ENCODE data around the gene CLEC17A. TPM values are rescaled to one million over a fixed set of nuclear protein-coding genes. Genes with fewer than 3 reads are reported as not detected.

Gene CLEC17A
- total and polyA plus RNA-seq, 2 of the 8 experiments (the other 6 are each of a cell fraction or from before 2014, with no cell fraction given): not detected

- Histone ChIP-seq H4K20me1 (replicated peaks in 1 of 2; ENCODE audit: control insufficient read depth in 1 of 2, insufficient read depth in 2 of 2, low read length in 2 of 2) (no peaks in the 10 kb centered on the region), H3K56ac (replicated peaks; ENCODE audit: insufficient read length, low read depth, low read length) (no peak overlapping the region), H2BK12ac (ENCODE audit: low read depth, low read length) (no peak overlapping the region), H4K5ac (ENCODE audit: insufficient read length, low read depth, low read length) (no peak overlapping the region), H3K9me3 (ENCODE audit: insufficient read depth in 2 of 2, low read depth in 1 of 2, low read length in 1 of 2) (peaks cover 37 to 52% of the 10 kb centered on the region in 2 experiments), H3K23me2 (ENCODE audit: low read depth, low read length) (no peaks in the 10 kb centered on the region), H3K23ac (ENCODE audit: insufficient read length) (no peak overlapping the region), H3K4me1 (replicated peaks in 1 of 4; ENCODE audit: control insufficient read depth in 3 of 4, insufficient read depth in 4 of 4, low read length in 3 of 4) (no peaks in the 10 kb centered on the region), H3K18ac (ENCODE audit: extremely low read depth, low read length) (no peak overlapping the region), H3K27ac (ENCODE audit: low read depth, low read length) (no peak overlapping the region), H3K4me3 (ENCODE audit: extremely low read depth in 1 of 4, insufficient read depth in 2 of 4, low read depth in 3 of 4, low read length in 4 of 4) (no peak overlapping the region), H4K91ac (replicated peaks; ENCODE audit: insufficient read length, low read length) (no peak overlapping the region), H2AFZ (ENCODE audit: low read length) (no peak overlapping the region), H2BK15ac (ENCODE audit: low read length) (no peak overlapping the region), H3K9ac (replicated peaks in 1 of 4; ENCODE audit: extremely low read depth in 1 of 4, low read depth in 3 of 4, low read length in 3 of 4) (no peak overlapping the region), H3K79me1 (ENCODE audit: low read depth, low read length) (no peaks in the 10 kb centered on the region), H3K4ac (replicated peaks; ENCODE audit: insufficient read length, low read depth, low read length) (no peak overlapping the region), H3K4me2 (ENCODE audit: insufficient read depth in 1 of 2, low read depth in 2 of 2, low read length in 2 of 2) (no peak overlapping the region), H4K8ac (ENCODE audit: extremely low read depth, insufficient read depth, low read length) (no peak overlapping the region), H2AK5ac (ENCODE audit: low read depth, low read length) (no peak overlapping the region), H2BK20ac (ENCODE audit: low read length) (no peak overlapping the region), H3K36me3 (ENCODE audit: control insufficient read depth in 2 of 4, insufficient read depth in 4 of 4, low read length in 3 of 4) (no peaks in the 10 kb centered on the region), H3K27me3 (replicated peaks in 1 of 4; ENCODE audit: control insufficient read depth in 3 of 4, extremely low read depth in 1 of 4, insufficient read depth in 3 of 4, low read length in 3 of 4) (no peaks in the 10 kb centered on the region), H2BK120ac (replicated peaks; ENCODE audit: low read depth, low read length) (no peak overlapping the region), H3K14ac (ENCODE audit: insufficient read length) (no peak overlapping the region), H2BK5ac (ENCODE audit: low read depth, low read length) (no peak overlapping the region), H3K79me2 (ENCODE audit: control insufficient read depth in 1 of 2, insufficient read depth in 2 of 2, low read length in 2 of 2) (no peaks in the 10 kb centered on the region)
- DNase-seq (ENCODE audit: low read depth in 1 of 2, low spot score in 2 of 2) (no peak), FAIRE-seq (no peak)
- ChIA-PET POLR2A (ENCODE audit: partially characterized antibody) (no interaction called here), CTCF (ENCODE audit: partially characterized antibody) (interaction anchor here (0.7 to 1.5 kb wide), 3 partner anchors 13 to 1158 kb away, joined by 3 to 5 read pairs (median 4); no protein-coding TSS in a partner anchor)
- 77% methylated on average over 9 of the region's 9 CpGs; no CpG with 5 or more reads in 1 of the 2 experiments for WGBS, 2 experiments (ENCODE audit: extremely low coverage in 1 of 2, insufficient coverage in 1 of 2, insufficient read length in 1 of 2, insufficient replicate concordance in 2 of 2, low coverage in 1 of 2, low lambda C conversion rate in 2 of 2, missing lambda C conversion rate in 1 of 2)
- TF ChIP-seq RXRA (IDR thresholded peaks at IDR 0.05; ENCODE audit: insufficient read depth, low read depth, low read length): no peak
- no peak for TF ChIP-seq SP1 (IDR thresholded peaks at IDR 0.05; ENCODE audit: low read depth, low read length)
These were observed 23.7 kb downstream of the CLEC17A start for GRCh38 chr19:14606627-14607026.
